Glomerular visceral epithelial cell (primary cell): ENCODE results near the gene CORO7.
A peak's percentile ranks its signal among the peaks of the same experiment; 100 is the strongest.

Experiments
- DNase-seq: peaks from one replicate; pipeline ENCODE4 v3.0.0-alpha.2; 2016; ENCODE audit errors: extremely low spot score

CORO7 gene

GRCh38 chr16:4426021-4426684 is 9.8 kb upstream of the CORO7 start:
- DNase-seq = no peak

GRCh38 chr16:4425378-4426020 is 9.1 kb upstream of the CORO7 start, which contains the start of gene DNAJA3:
Gene DNAJA3, plus strand, starts transcription at chr16:4425868. Its CDS starts 14 bp downstream, at chr16:4425882.
- DNase-seq = peak; percentile 87

GRCh38 chr16:4420505-4421105 is 4.2 kb upstream of the CORO7 start:
- DNase-seq = no peak

GRCh38 chr16:4419402-4419959 is 3.1 kb upstream of the CORO7 start:
- DNase-seq = no peak

GRCh38 chr16:4415538-4416199 is 727 bp downstream of the CORO7 start:
- peak; percentile 10 for DNase-seq

- DNase-seq = no peak
These were observed 2.0 kb downstream of the CORO7 start for GRCh38 chr16:4414187-4414917.

- DNase-seq = no peak
These were observed 3.5 kb downstream of the CORO7 start for GRCh38 chr16:4412854-4413253.

GRCh38 chr16:4412159-4412558 is 4.2 kb downstream of the CORO7 start:
- DNase-seq = no peak

GRCh38 chr16:4411684-4412083 is 4.7 kb downstream of the CORO7 start:
- DNase-seq = no peak

- DNase-seq = no peak
These were observed 5.9 kb downstream of the CORO7 start for GRCh38 chr16:4410335-4411075.

- peak; percentile 63 for DNase-seq
These were observed 7.1 kb downstream of the CORO7 start for GRCh38 chr16:4409081-4409932.

GRCh38 chr16:4408323-4408690 is 8.1 kb downstream of the CORO7 start:
- no peak for DNase-seq

- no peak for DNase-seq
These were observed 8.7 kb downstream of the CORO7 start for GRCh38 chr16:4407543-4408322.

GRCh38 chr16:4404967-4405696 is 11.3 kb downstream of the CORO7 start:
- no peak for DNase-seq

- DNase-seq = peak; percentile 27
These were observed 12.0 kb downstream of the CORO7 start for GRCh38 chr16:4404247-4404966.

- DNase-seq = no peak
These were observed 13.1 kb downstream of the CORO7 start for GRCh38 chr16:4403133-4403949.
